Mucosa of stomach (tissue), 1 donor: ENCODE results near the gene TAS2R10.
"Not testable (repeated sequence)": the region's sequence is repeated elsewhere in the genome, so short reads cannot be mapped to it uniquely, and the experiment has no call there.

Experiments
- H3K27me3 ChIP-seq: one replicate; pipeline ENCODE4 v1.7.0; 2013; ENCODE audit warnings: mild to moderate bottlenecking, low read length; ENCODE audit not compliant: control insufficient read depth, insufficient read depth
- H3K36me3 ChIP-seq: one replicate; pipeline ENCODE4 v1.7.0; 2013; ENCODE audit warnings: low read length; ENCODE audit not compliant: control insufficient read depth, insufficient read depth
- H3K4me1 ChIP-seq: one replicate; pipeline ENCODE4 v1.7.0; 2013; ENCODE audit warnings: mild to moderate bottlenecking, low read length; ENCODE audit not compliant: control insufficient read depth, insufficient read depth
- H3K4me3 ChIP-seq: one replicate; pipeline ENCODE4 v1.7.0; 2013; ENCODE audit warnings: low read length
- H3K9ac ChIP-seq: one replicate; pipeline ENCODE4 v1.7.0; 2013; ENCODE audit warnings: mild to moderate bottlenecking, low read length, moderate library complexity
- H3K9me3 ChIP-seq: one replicate; pipeline ENCODE4 v1.7.0; 2013; ENCODE audit warnings: mild to moderate bottlenecking, low read length, moderate library complexity; ENCODE audit not compliant: control insufficient read depth
- donor health status: Pancreatic carcinoma.

Gene TAS2R10

DNA sequence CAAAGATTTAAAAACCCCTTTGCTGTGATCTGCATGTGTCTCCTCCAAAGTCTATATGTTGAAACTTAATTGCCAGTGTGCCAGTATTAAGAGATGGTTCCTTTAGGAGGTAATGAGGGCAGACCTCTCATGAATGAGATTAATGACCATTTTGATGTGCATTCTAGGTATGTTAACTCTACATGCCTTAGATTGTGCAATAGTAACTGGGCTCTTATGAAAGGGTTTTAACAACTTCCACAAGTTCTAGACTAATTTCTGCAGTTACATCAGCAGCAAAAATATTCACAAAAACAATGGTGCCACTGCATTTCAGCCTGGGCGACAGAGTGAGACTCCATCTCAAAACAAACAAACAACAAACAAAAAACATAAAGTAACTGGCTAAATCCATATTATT, 3.8 kb upstream of the TAS2R10 start:
- Histone ChIP-seq H3K36me3 (no peaks in the 10 kb centered on the region), H3K27me3 (no peaks in the 10 kb centered on the region), H3K4me3 (no peak overlapping the region), H3K9me3 (no peaks in the 10 kb centered on the region), H3K4me1 (no peaks in the 10 kb centered on the region), H3K9ac (no peak overlapping the region)

DNA sequence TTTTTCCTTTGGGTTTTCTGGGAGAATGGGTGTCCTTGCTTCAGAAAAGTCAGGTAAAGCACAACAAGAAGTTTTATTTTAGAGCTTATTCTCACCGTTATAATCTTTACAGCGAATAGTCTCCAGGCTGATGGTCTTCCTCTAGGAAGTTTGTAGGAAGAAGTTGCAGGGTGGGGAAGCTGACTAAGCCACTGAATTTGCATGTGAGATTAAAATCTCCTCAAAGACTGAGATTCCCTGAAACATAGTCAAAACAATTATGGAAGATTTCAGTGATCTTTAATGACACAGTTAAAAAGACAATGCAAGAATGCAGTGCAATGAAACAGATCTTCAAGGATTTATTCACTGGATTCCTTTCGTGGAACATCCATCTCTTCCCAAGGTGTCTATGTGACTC, 1.2 kb downstream of the TAS2R10 start:
- Histone ChIP-seq H3K27me3 (no peaks in the 10 kb centered on the region), H3K9me3 (no peaks in the 10 kb centered on the region), H3K4me1 (no peaks in the 10 kb centered on the region), H3K4me3 (no peak overlapping the region), H3K36me3 (no peaks in the 10 kb centered on the region), H3K9ac (no peak overlapping the region)

DNA sequence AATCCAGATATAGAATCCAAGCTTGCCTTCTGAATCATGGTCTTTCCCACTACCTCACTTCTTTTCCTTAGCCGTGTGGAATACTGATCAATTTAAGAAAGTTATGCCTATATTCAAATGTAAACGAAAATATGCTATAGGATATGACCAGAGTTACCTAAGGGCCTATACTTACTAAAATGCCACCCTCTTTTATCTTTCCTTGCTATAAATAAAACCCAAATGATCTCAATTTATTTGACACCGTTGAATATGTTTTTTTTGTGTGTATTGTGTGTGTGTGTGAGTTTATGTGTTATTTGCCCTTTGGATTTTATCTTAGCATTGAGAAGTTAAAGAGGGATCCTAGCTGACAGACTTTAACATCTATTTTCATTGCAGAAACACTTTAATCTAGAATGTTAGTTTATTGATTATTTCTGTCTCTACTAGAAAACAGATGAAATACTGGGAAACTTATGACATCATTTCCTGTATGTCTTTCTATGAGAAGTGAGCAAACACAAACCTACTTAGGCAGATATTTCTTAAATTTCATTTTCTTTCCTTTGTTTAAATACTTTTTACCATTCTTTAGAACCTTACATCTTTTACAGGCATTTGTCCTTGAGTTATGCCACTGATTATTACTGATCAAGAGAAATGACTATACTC, 14.1 kb downstream of the TAS2R10 start:
- no peaks in the 10 kb centered on the region for H3K36me3 ChIP-seq
- H3K4me3 ChIP-seq, result no peak overlapping the region
- H3K4me1 ChIP-seq, result no peaks in the 10 kb centered on the region
- no peak overlapping the region for H3K9ac ChIP-seq
- H3K27me3 ChIP-seq, result peaks cover 20% of the 10 kb centered on the region
- H3K9me3 ChIP-seq, result no peaks in the 10 kb centered on the region

DNA sequence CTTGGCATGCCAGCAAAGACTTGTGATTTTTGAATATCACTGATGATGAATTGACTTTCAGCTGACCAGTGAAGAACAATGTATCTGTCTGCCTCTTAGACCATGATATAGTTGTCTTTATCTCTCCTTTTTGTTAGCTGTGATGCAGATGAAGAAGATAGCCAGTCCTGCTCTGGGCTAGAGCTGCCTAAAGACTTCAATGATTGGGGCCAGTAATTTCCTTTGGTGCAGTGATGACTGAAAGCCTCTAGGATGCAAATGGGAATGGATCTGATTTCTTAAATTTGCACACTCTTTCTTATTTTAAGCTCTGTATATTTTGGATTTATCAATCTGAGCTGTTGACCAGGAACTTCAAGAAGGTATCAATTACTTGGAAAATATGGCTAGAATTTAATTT, 16.1 kb downstream of the TAS2R10 start, which contains the start of gene TAS2R9:
Gene TAS2R9 (minus strand): TSS at position 101 of the 400 bp plus-strand sequence. CDS start 93 bp downstream, at position 8.
- H3K9ac ChIP-seq, result no peak within 1 kb of the TSS
- no peak within 1 kb of the TSS for H3K4me3 ChIP-seq

DNA sequence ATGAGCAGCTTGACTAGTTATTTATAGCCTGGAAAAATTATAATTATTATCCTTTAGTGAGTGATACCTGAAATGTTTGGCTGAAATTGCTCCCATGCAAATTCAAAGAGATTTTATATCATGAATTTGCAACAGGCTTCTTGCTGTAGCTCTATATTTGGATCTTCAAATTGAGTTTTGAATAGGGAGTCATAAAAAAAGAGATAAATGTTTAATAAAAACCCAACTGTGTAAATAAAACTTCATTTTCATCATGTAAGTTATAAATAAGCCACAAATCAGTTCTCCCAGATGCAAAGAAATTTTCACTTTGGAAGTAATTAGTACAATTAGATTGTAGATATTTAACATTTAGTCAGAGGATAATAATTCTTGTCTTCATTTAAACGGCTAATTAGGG, 19.0 kb downstream of the TAS2R10 start, which contains the start of gene TAS2R8:
Gene TAS2R8 (minus strand): TSS at position 101 of the 400 bp plus-strand sequence. CDS start 306 bp downstream, outside the sequence.
- Histone ChIP-seq H3K9me3 (no peaks in the 10 kb centered on the region), H3K27me3 (peaks cover 20% of the 10 kb centered on the region), H3K36me3 (no peaks in the 10 kb centered on the region), H3K4me1 (no peaks in the 10 kb centered on the region), H3K9ac (no peak within 1 kb of the TSS), H3K4me3 (no peak within 1 kb of the TSS)

More for the DNA sequence above, 16.1 kb downstream of the TAS2R10 start, which contains the start of gene TAS2R9:
- H3K9me3 ChIP-seq, result no peaks in the 10 kb centered on the region
- H3K27me3 ChIP-seq, result peaks cover 20% of the 10 kb centered on the region
- no peaks in the 10 kb centered on the region for H3K4me1 ChIP-seq
- H3K36me3 ChIP-seq, result no peaks in the 10 kb centered on the region

DNA sequence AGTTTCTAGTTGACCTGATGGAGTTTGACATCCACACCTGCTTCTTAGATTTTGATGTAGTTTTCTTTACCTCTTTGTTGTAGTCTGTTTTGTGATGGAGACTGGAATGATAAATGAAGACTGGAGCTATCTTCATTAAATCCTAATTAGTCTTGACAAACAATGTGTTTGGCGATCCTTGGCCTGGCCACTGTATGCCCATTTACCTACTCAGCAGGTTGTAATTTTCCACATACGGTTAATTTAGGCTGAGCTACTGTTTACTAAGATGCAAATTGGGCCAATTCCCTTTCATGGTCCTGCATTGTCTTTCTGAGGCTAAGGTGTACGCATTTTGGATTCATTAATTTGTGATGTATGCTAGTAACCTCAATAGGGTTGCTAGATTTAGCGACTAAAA, 23.6 kb downstream of the TAS2R10 start, which contains the start of gene TAS2R7:
Gene TAS2R7 (minus strand): TSS at position 41 of the 400 bp plus-strand sequence. CDS start 57 bp downstream, outside the sequence.
- no peaks in the 10 kb centered on the region for H3K9me3 ChIP-seq

DNA sequence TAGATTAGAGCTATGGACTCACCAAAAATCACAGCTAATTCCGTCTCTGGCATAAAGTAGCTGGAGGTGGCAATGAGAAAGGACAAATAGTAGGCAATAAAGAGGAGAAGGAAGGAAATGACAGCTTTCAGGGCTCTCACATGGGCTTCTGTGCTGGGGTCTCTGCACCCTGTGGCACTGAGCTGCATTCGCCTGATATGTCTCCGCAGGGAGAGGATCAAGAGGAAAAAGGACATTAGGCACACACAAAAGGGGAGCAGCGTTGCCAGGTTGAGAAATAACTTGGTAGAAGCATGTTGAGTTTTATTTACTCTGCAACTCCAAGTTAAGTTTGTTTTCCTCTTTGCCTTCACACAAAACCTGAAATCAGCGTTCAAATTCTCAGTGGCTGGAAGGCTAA, 24.4 kb downstream of the TAS2R10 start:
- Histone ChIP-seq H3K9me3 (no peaks in the 10 kb centered on the region), H3K27me3 (no peaks in the 10 kb centered on the region), H3K4me3 (no peak overlapping the region), H3K4me1 (no peaks in the 10 kb centered on the region), H3K9ac (no peak overlapping the region), H3K36me3 (no peaks in the 10 kb centered on the region)

More for the DNA sequence above, 23.6 kb downstream of the TAS2R10 start, which contains the start of gene TAS2R7:
- Histone ChIP-seq H3K4me3 (no peak within 1 kb of the TSS), H3K36me3 (no peaks in the 10 kb centered on the region), H3K27me3 (no peaks in the 10 kb centered on the region), H3K9ac (no peak within 1 kb of the TSS), H3K4me1 (no peaks in the 10 kb centered on the region)

DNA sequence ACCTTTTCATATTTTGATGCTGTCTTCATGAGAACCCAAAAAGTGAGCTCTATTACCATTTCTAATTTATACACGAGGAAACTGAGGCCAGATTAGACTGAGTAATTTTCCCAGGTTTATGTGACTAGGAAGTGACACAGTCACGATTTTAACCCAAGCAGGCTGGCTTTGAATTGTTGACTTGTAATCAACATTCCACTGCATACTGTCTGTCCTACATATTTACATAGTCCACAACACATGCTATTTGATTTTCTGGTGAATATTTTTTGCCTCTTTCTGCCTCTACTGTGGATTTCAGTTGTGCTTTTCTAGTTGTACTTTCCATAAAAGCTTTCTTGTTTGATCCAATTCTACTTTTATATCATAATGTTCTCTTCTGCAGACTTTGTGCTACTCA, 31.9 kb downstream of the TAS2R10 start:
- no peaks in the 10 kb centered on the region for H3K4me1 ChIP-seq
- no peaks in the 10 kb centered on the region for H3K9me3 ChIP-seq
- no peaks in the 10 kb centered on the region for H3K27me3 ChIP-seq
- H3K4me3 ChIP-seq, result no peak overlapping the region
- no peaks in the 10 kb centered on the region for H3K36me3 ChIP-seq
- H3K9ac ChIP-seq, result no peak overlapping the region

DNA sequence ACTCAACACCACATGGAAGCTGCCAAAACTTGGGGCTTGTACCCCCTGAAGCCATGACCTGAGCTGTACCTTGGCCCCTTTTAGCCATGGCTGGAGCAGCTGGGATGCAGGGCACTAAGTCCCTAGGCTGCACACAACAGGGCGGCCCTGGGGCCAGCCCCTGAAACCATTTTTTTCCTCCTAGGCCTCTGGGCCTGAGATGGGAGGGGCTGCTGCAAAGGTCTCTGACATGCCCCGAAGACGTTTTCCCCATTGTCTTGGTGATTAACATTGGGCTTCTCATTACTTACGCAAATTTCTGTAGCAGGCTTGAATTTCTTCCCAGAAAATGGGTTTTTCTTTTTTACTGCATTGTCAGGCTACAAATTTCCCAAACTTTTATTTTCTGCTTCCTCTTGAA, 34.4 kb downstream of the TAS2R10 start:
- H3K27me3 ChIP-seq, H3K4me3 ChIP-seq: not testable (repeated sequence)

DNA sequence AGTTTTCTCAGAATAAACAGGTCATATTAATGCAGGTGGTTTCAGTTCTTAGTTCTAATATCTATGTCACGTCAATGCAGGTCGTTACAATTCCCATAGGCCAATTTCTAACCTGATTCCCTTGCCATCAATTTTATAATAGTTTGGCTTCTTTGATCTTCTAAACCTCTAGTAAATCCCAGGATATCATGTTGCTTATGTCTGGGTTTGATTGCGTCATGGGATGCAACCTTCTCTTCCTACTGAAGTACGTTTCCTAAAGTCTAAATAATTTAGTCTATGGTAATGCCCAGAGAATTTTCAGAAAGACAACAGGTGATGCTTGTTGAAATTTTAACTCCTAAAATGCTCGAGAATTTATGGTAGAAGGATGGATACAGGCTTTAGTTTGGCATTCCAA, 42.9 kb downstream of the TAS2R10 start:
- H3K9ac ChIP-seq, result no peak overlapping the region
- H3K4me1 ChIP-seq, result no peaks in the 10 kb centered on the region
- no peaks in the 10 kb centered on the region for H3K36me3 ChIP-seq
- H3K9me3 ChIP-seq, result no peaks in the 10 kb centered on the region
- H3K27me3 ChIP-seq, result no peaks in the 10 kb centered on the region
- no peak overlapping the region for H3K4me3 ChIP-seq

More for the DNA sequence above, 34.4 kb downstream of the TAS2R10 start:
- H3K9me3 ChIP-seq, H3K4me1 ChIP-seq, H3K9ac ChIP-seq, H3K36me3 ChIP-seq: not testable (repeated sequence)

DNA sequence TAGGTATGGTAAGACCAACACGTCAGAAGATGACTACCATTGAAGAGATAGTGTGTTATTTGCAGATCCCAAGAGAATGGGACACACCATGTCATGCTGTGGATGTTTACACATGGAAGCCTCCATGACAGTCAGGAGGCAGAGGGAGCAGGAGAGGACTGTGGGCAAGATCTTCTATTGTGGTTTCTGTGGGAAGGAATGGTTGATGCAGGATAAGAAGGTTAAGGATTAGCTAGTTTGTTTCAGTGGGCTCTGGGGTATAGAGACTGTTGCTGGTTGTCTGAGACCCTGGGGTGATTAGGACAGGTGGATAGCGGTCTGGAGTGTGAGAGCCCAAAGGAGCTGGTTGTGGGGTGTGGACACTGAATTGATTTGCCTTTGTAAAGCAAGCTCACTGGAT, 47.1 kb downstream of the TAS2R10 start:
- Histone ChIP-seq H3K9me3 (no peaks in the 10 kb centered on the region), H3K9ac (no peak overlapping the region), H3K4me1 (no peaks in the 10 kb centered on the region), H3K36me3 (no peaks in the 10 kb centered on the region), H3K4me3 (no peak overlapping the region), H3K27me3 (no peaks in the 10 kb centered on the region)
